HG03095 (cell line): ENCODE results near the gene CCDC170.

Source experiments
- ATAC-seq: cut with Tn5 transposase; IDR thresholded peaks from one replicate; pipeline ENCODE4 v1.9.1; 2021; ENCODE audit warnings: moderate library complexity; ENCODE audit not compliant: unreplicated experiment

CCDC170 gene

GRCh38 chr6:151652325-151652724, 158.5 kb downstream of the CCDC170 start:
- ATAC-seq, result no peak

DNA sequence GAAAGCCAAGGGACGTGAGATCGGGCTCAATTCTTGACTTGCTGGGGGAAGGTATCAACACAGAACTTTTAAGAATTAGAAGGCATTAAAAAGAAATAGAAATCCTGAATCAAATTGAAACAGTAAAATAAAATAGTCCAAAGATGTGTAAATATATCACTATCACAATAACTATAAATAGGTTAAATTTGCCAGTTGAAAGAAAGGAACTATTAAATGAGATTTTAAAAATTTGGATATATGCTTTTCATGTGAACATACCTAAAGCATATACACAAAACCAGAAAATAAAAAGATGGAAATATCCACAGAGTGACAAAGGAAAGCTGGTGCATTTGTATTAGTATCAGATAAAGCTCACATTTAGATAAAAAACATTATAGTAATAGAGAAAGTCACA, 161.3 kb downstream of the CCDC170 start:
- ATAC-seq, result no peak

- ATAC-seq, result no peak
Measured at GRCh38 chr6:151656392-151656791, 162.6 kb downstream of the CCDC170 start.

- no peak for ATAC-seq
Measured at GRCh38 chr6:151658091-151658490, 164.3 kb downstream of the CCDC170 start.

DNA sequence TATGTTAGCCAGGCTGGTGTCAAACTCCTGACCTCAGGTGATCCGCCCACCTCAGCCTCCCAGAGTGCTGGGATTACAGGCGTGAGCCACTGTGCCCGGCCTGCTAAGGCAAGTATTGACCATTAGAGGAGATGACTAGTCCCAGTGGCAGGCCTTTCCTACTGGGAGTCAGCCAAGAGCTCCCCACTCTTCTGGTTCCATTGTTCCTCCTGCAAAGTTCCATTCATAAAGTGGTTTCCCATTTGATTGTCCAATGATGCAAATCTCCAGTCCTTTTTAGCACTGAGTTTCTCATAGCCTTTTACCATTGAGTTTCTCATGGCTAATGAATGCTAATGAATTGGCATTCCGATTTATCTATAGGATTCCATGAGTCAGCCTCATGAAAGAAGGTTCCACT, 165.4 kb downstream of the CCDC170 start:
- no peak for ATAC-seq

- no peak for ATAC-seq
Measured at GRCh38 chr6:151661509-151661908, 167.7 kb downstream of the CCDC170 start.

GRCh38 chr6:151661928-151662327, 168.1 kb downstream of the CCDC170 start:
- ATAC-seq, result no peak

DNA sequence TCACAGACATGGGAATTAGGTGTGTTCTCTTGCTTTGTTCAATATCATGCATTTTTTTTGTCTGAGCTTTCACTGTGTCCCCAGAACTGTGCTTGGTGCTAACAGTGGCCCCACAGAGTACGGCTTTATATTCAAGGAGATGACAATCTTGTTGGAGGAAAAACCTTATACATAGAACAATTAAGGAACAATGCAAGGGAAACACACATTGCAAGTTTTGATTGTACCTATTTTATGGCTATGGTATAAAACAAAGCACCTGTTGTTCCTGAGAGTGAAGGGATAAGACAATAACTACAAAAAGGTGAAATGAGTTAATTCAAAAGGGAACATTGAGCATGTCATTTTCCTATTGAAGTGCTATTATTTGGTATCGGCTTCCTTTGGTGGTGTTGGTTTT, 169.7 kb downstream of the CCDC170 start:
- no peak for ATAC-seq

DNA sequence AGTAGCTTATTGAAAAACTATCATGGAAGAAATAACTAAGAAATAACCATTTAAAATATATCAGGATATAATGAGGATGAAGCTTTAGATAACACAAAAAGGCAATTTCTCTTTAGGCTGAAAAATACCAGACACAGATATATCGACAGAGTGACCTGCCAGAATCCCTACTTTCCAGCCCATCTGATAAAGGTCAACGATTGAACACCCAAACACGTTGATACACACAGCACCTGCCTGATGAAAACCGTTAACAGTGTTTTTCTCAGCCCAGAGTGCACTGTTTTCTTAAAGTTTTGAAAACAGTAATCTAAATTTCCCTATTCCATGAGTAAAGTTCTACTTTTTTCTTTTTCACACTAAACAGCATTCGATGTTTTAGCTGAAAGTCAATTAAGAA, 170.6 kb downstream of the CCDC170 start:
- no peak for ATAC-seq

DNA sequence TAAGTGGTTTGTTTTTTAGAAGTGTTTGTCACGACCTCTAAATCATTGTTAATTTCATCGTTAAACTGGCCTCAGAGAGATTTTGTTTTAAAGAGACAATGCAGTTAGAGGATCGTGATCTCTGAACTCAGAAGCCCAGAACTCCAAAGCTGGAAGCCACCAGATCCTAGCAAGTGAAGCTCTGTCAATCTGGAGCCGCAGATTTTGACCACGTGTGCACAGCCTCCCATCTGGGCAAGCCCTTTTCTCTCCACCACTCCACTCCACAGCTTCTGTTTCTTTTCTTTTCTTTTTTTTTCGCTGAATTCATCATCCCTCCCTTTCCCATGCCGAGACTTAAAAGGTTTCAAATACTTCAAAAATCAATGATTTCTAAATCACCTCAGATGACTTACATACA, 171.5 kb downstream of the CCDC170 start:
- no peak for ATAC-seq

- no peak for ATAC-seq
Measured at GRCh38 chr6:151666526-151666925, 172.7 kb downstream of the CCDC170 start.

GRCh38 chr6:151669208-151669560, 175.4 kb downstream of the CCDC170 start:
- ATAC-seq, result no peak

DNA sequence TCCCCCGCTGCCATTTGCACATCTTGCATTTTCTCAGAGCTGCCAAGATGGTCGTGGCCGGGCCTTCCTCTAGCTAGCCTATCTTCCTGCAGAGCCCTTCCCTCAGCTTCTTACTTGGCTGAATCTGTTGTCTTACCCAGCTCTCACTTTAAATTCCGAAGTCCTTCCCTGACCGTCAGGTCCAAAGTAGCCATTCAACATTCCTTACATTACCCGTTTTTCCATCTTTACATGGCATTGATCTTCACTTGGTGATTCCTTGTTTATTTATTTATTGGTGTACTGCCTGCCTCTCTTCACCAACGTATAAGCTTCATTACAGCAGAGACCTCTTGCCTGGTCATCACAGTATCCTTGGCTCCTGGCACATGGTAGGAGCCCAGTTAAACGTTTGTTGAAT, 176.3 kb downstream of the CCDC170 start:
- ATAC-seq, result no peak
